ENCODE results near the gene SH3YL1.

Gene SH3YL1, protein sequence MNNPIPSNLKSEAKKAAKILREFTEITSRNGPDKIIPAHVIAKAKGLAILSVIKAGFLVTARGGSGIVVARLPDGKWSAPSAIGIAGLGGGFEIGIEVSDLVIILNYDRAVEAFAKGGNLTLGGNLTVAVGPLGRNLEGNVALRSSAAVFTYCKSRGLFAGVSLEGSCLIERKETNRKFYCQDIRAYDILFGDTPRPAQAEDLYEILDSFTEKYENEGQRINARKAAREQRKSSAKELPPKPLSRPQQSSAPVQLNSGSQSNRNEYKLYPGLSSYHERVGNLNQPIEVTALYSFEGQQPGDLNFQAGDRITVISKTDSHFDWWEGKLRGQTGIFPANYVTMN

DNA sequence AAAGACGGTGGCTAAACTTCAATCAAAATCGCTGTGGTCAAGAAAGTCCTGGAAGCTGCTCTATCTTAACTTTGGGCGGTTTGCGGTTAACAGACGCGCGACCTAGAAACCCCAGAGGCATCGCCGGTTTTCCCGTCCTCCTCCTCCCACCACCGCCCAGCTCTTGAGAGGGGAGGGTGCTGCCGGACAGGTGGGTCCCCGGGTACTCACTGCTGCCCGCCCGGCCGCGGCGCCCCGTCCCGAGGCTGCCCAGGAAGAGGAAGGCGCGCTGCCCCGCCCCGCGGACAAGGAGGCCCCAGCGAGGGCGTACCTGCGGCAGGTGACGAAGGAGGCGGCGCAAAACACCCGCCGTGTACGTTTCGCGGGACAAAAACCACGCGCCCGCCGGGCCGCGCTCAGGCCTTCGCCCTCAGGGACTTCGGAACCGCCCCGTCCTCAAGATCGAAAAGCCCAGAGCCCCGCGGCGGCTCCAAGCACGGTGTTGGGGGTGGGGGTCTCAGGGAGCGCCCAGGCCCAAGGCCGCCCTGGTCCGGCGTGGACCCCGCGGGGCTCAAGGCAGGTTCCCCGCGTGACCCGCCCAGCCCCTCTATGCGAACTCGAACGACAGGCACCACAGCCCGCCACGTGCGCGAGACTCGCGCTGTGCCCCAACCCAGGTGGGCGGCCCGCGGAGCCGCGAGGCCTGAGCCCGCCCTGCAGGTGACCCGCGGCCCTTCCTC is at the start of gene SH3YL1:
Gene SH3YL1, minus strand, starts transcription at position 259 of the 719 bp plus-strand sequence. Its CDS starts 48 bp downstream, at position 211.
- DNase-seq (ENCODE audit: low spot score), result no peak

DNA sequence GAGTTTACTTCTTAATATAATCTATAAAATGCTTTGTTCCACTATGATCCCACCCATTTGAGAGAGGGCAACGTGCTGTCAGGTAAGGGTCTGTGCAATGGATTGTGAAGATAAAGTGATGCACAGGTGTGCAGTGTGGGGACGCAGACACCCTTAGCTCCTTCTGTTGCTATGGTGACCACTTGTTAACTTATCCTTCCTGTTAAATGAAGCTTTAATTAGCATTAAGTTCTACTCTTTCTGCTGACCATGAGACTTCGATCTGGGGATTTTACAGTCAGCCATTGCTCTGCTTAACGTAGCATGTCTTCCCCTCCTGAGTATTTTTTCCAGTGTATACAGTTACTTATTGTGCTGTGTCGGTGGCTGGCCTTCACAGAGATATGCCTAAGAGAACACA is 47.2 kb upstream of the SH3YL1 start:
- no peak for DNase-seq (ENCODE audit: low spot score)

DNA sequence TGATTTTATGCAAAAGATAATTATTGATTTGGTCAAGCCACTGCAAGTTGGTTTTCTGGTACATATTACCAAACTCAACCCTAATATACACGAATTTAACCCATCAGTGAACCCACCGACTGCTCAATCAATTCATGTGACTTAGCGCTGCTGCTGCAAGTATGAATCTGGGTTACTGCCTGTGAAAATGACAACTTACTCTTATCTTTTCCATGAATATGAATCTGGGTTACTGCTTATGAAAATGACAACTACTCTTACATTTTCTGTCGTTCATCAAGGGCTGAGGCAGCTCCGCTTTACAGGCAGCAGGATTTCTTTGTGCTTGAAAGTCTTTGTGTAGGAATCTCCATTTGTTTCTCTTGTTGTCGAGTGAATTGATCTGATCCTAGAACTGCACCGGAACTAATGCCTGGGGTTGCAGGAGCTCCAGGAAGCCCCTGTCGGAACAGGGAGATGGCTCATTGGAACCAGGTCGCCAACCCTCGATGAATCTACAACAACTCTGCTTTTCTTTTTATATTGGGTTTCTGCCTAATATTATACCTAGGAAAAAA is 46.2 kb upstream of the SH3YL1 start:
- DNase-seq (ENCODE audit: low spot score), result no peak

DNA sequence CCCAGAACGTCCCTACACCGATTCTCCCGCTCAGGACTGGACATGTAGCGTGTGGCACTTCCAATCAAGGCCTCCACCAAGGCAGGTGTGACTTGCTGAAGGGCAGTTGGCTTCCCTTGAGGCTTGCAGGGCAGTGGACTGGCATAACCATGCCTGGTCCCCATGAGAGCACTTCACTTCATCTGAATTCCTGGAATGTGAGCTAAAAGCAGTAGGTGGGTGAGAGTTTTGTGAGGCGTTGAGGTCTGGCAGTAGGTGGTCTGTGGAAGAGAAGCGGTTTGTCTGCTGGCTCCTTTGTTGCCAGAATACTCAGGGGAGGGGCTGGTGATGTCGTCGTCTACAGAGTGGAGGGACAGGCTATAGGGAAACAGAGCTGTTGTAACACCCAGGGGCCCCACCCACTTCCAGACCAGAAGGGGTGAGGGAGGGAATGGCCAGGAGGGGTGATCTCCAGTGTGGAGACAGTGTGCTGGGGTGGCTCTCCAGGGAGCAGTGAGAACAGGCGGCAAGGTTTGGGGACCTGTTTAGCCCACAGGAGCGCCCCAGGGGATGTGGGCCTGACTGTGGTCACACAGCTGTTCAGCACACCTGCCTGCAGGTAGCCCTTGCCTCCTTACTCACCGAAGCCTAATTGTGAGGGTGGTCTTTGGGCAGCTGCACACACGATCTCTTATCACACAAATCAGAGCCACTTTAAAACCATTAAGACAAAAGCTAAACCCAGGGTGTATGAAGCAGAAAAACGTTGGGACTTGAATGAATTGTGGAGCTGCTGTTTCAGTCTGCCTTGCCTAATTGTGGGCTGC is 45.5 kb upstream of the SH3YL1 start:
- no peak for DNase-seq (ENCODE audit: low spot score)

DNA sequence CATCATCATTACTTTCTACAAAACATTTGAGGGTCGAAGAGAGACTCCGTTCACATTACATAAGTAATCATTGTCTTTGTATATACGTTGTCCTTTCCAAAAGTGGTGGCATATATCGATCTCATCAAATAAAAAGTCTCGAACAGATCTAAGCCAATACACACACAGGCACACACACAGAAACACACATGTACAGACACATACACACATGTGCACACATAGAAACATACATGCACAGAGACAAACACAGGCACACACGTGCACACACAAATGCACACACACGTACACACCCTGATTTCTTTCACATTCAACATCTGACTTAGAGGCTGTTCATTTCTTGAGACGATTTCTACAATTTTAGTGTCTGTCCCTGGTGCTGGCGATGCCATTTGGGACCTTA is 41.5 kb upstream of the SH3YL1 start:
- DNase-seq (ENCODE audit: low spot score), result no peak

DNA sequence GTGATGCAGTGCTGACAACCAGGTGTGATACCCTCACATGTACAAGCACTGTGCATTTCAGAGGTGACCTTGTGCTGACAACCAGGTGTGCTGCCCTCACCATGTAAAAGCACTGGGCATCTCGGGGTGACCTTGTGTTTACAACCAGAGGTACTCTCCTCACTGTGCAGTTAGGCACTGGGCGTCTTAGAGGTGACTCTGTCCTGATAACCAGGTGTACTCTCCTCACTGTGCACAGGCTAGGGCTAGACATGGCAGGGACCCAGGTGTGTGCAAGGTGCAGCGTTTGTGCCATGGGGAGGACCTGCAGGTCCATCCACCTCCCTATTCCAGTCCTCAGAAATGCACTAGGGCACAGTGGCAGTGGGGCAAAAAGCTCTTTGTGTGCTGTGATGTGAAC is 32.5 kb upstream of the SH3YL1 start:
- no peak for DNase-seq (ENCODE audit: low spot score)

DNA sequence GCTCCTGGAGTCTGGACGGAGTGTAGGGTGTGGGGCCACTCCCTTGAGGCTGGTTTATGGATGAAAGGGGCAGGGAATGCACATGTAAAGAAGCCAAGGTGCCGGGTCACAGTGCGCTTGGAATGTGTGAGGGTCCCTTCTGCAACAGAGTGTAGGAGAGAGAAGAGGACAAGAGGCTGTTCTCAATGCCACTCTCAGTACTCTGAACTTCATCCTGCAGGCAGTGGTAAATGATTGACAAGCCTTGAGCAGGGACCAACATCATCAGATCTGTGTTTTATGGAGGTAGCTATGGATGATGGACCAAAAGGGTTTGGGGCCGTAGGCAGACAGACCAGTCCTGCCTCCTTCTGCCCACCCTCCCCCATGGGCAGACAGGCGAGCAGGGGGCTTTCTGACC is 31.3 kb upstream of the SH3YL1 start:
- DNase-seq (ENCODE audit: low spot score), result no peak

DNA sequence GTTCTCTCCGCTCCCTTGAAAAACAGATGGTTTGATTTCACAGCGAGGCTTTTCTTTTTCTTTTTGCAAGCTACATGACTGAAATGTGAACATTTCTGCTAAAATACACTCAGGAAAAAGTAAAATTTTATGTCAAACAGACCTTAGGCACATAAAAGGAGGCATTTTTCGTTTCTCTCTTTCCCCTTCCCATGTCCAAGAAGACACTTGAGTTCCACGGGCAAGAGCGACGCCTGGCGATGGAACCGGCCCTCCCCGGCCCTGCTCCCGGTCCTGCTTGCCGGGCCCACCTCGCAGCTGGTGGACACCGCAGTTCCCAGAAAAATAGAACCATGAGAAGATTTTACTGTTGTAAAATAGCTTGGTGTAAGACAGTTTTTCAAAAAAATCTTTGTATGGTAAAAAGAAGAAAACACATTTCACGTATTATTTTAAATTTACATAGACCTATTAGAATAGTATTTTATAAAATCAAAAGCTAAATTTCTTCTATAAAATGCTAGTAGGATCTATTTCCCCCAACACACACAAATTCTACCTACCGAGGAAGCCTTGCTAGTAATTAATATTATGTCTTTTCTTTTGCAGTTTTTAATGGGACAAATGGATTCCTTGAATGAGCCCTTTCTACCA is 26.4 kb upstream of the SH3YL1 start:
- peak; percentile 70 for DNase-seq (ENCODE audit: low spot score)

DNA sequence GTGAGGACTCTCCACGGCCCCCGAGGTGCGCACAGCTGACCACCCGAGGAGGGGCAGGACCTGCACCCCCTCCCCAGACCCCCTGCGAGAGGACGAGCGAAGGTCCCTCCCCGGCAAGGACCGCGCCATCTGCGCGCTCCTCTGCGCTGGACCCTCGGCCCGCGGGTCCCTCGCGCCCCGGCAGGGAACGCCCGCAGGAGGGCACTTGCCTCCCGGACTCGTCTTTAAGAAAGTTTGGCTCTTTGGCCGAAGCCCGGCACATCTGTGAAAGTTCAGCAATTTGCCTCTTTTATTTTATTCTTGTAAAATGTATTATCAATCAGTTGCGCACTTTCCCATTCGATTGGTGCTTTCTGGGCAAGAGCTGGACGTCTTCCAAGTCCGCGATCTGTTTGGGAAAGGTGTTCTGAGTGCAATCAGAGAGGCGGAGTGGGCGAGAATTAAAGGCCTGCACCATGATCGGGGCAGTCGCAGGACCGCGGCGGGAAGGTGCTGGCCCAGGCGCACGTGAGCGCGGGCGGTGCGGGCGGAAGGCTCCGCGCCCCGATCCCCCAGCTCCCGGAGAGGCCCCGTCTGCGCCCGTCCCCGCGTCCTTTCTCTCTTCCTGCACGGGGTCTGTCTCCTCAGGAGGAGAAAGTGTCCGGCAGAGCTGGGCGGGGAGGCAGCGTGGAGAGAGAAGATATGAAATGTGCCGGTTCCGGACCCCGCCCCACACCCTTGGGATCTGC is 25.7 kb upstream of the SH3YL1 start:
- no peak for DNase-seq (ENCODE audit: low spot score)

DNA sequence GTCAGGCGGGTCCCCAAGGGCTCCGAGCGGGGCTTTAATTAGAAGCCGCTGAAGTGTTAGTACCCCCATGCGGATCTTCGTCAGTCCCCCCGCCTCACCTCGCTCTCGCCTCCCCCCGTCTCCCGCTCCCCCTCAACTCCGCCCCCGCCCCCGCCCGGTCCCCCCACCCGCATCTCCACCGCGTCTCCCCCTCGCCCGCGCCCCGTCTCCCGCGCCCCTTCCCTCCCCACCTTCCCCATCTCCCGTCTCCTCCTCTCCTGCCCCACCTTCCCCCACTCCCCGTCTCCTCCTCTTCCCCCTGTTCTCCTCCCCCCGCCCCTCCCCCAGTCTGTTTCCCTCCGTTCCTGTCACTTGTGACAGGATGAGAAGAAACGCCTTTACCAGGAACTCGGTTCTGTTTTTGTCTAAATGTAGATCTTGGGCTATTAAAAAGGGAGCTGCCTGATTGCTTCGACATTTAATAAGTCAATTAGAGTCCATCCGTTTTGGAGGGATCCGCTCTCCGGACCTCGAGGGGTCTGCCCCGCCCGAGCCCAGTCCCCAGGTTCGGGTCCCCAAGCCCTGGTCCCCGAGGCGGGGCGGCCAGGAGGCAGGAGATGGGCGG is 25.0 kb upstream of the SH3YL1 start:
- DNase-seq (ENCODE audit: low spot score), result peak; percentile 23

DNA sequence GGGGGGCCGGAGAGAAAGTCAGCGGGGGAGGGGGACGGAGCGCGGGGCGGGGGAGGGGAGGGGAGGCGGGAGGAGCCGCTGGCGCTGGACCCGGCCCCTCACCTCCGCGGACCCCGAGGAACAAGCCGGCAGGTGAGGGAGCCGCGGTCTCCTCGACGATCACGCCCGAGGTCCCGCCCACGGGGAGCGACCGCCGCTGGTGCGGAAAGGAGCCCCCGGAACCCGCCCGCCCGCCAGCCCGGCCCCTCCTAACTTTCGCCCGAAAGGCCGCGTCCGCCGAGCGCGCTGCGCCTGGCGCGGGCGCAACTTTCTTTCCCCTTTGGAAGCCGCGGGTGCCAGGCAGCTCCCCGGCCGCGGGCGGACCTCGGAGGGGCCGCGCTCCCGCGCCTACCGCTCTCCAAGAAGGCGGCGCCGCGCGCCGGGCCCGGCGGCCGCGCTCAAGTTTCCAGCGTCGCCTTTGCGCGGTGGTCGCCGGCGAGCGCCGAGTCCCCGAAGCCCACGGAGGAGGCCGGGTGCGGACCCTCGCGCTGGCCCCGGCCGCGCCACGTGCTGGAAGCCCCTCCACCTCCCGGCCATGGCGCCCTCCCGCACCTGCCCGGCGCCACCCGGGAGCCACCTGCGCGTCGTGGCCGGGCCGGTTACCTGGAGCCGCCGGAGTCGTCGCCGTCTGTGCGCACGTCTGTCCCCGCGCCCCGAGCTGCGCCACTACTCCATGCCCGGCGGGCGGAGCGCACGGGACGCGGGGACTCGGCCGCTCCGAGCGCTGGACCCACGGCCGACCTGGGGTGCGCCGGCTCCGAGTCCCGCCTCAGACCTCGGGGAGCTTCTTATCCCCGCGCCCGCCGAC is 24.3 kb upstream of the SH3YL1 start, which contains the start of gene ALKAL2:
Gene ALKAL2, minus strand, starts transcription at position 181 of the 847 bp plus-strand sequence. CDS start 256 bp downstream, outside the sequence.
- DNase-seq (ENCODE audit: low spot score), result no peak

DNA sequence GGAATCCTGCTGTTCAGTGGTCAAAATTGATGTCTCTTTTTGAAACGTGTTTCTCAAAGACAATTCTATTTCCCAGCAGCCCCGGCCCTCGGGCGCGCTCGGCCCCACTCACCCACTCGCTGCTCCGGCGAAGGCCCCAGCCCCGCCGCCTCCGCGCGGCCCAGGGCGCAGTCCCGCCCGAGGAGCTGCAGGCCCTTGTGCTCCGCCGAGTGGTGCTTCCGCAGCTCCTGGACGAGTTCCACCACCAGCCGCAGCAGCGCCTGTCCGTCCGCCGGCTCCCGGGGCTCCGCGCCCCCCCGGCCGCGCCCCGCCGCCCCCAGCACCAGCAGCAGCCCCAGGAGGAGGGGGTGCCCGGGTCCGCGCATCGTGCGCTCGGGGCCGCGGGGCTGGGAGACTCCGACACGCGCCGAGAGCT is 23.6 kb upstream of the SH3YL1 start:
- peak; percentile 57 for DNase-seq (ENCODE audit: low spot score)

DNA sequence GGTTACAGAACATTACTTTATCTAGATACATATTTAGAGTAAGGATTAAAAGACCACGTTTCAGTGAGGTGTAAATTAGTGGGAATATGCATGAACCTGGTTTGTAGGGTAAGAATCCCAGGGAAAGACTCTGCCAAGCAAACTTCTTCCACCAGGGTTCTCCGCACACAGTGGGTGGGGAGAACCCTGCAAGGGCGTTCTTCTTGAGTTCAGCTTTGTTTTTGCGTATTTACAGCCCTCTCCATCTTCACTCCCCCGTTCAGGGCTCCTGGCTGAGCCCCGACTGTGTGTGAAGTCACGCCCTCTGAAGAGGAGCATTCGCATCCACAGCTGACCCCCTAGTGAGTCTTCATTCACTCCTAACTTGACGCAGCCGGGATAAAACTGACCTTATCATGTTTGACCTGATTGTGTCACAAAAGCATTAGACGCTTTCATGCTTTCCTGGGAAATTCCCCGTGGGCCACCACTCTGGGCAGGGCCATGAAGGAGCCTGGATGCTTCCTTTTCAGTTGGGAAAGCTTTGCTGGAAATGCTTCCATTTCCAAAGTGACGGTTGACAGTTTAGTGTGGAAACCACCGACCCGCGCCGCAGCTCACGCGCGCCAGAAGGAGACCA is 23.1 kb upstream of the SH3YL1 start:
- peak; percentile 15 for DNase-seq (ENCODE audit: low spot score)

DNA sequence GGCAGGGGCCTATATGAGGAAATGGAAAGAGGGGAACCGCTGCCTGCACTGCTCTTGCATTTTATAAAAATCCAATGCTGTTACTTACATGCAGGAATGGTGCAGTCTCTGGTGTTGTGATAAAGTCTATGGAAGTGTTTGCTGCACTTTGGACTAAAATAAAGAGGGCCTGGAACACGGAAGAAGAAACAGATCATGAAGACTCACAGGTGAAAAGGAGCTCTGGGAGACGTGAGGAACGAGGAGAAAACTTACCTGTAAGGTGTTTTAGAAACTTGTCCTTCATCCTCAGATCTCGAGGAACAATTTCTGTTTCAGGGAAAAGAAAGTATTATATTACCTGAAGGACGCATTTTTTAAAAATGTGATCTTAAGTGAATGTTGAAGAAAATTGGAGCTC is 22.2 kb upstream of the SH3YL1 start:
- DNase-seq (ENCODE audit: low spot score), result no peak

DNA sequence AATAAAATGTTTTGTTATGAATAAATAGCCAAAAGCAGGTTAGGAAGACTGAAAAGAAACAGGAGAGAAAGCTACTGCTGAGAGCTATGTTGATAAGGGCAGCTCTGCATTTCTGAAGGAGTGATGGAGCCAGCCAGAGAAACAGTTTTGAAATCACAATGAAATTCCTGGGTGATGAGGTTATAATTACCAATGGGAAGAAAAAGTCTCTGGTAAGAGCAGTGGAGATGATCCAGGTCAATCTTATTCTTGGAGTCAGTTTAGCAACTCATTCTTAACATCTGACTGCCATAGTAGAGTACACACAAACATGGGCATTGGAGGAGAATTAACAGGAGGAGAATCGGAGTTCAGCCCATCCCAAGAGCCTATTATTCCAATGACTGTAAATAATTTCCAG is 21.7 kb upstream of the SH3YL1 start:
- no peak for DNase-seq (ENCODE audit: low spot score)

DNA sequence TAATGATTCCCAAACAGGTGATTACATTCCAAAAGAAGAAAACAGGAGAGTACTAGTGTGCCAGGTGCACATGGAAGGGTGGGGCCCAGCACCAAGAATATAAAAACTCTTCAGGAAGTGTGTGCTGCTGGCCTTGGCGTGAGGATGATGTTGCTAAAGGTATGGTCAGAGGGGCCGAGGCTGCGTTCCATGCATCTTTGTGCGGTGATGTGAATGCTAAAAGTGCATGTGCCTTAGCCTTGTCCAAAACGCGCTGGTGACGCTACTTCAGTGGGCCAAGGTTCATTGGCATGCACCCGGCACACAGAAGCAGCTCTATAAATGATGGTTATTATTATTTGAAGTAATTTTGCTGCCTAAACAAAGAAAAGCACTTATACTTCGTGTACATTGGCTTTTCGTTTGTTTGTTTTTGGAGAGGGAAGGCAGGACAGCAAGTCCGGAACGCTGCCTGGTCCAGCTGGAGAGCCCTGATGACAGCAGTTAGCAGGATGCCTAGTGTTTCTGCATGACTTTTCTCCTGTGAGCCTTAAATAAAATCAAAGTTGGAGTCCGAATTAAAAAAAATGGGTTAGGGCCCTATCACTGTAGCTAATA is 21.2 kb upstream of the SH3YL1 start:
- no peak for DNase-seq (ENCODE audit: low spot score)

DNA sequence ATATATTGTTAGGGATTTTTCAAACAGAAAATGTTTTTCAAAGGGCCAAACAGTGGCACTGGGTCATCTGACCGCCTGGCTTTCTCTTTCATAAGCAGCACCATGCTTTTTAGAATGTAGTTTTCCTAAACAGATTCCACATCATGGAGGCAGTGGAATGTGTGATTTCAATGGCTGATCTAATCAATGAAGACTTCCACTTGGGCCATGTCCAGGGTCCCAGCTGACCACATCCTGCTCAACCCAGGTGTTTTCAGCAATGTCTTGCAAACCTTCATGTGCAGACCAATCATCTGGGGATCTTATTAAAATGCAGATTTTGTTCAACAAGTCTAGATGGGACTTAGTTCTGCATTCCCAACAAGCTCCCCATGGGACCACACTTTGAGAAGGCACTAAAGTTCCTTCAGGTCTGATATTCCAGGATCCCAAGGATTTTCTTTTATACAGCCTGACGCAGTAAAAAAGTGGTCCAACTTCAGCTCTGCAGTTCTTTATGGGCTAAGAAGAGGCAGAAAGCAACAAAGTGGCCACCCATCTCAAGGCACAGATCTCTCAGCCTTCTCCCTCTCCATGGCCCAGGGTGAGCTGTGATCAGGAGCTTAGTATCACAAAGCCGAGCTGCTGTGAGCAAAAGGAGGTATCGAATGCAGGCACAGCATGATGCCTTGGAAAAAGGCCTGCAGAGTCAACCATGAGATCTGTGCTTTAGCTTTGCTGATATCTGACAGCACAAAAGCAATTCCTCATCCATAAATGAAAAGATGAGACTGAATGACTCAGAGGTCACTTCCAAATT is 20.4 kb upstream of the SH3YL1 start:
- DNase-seq (ENCODE audit: low spot score), result no peak

All from HuH-7.5 (cell line).